Measurements from ENCODE around the gene FBLIM1. TPM values are rescaled to one million over a fixed set of nuclear protein-coding genes. Genes with fewer than 3 reads are reported as not detected.
A peak's percentile ranks its signal among the peaks of the same experiment; 100 is the strongest.

Gene FBLIM1
- total RNA-seq (28.8 TPM), polyA plus RNA-seq (107 TPM)

DNA sequence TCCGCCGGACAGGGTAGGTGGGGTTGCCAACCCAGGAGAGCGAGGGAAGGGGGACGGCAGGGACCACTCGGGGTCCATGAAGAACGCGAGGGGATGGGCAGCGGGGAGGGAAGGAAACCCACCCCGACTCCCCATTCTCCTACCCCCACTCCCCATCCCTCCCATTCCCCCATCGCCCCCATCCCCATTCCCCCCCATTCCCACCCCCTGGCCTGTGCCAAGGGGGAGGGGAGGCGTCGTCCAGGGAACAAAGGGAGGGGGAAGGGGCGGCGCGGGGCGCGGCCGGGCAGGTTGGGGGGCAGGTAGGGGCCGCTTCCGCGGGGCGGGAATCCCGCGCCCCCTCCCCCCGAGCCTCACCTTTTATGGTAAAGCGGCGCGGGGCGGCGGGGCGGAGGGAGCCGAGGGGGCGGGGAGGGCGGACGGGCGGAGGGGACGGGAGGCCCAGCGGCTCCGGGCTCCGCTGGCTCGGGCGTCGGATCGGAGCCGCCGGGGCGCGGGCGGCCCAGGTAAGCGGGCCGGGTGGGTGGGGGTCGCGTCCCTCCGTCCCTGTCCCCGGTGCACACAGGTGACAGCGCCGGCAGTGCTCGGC, at the start of gene FBLIM1:
Gene FBLIM1, plus strand, starts transcription at position 453 of the 589 bp plus-strand sequence. CDS start 6,189 bp downstream, outside the sequence.
- Histone ChIP-seq H3K27ac (ENCODE audit: low read depth) (peak within 1 kb of the TSS; percentile 64), H3K4me1 (ENCODE audit: insufficient read depth) (no peaks in the 10 kb centered on the region), H3K4me3 (ENCODE audit: low read depth, low read length) (peak within 1 kb of the TSS; percentile 85), H3K36me3 (ENCODE audit: insufficient read depth) (no peaks in the 10 kb centered on the region)
- WGBS = 1% methylated on average over 55 of the region's 58 CpGs
- DNase-seq (ENCODE audit: extremely low spot score) = no peak

GRCh38 chr1:15709226-15709625, 49.4 kb upstream of the FBLIM1 start:
- no peak for DNase-seq (ENCODE audit: extremely low spot score)
- 97% methylated on average over 4 of the region's 4 CpGs for WGBS
- Histone ChIP-seq H3K36me3 (ENCODE audit: insufficient read depth) (no peaks in the 10 kb centered on the region), H3K4me3 (ENCODE audit: low read depth, low read length) (no peak overlapping the region), H3K27ac (ENCODE audit: low read depth) (no peak overlapping the region), H3K4me1 (ENCODE audit: insufficient read depth) (no peaks in the 10 kb centered on the region)

DNA sequence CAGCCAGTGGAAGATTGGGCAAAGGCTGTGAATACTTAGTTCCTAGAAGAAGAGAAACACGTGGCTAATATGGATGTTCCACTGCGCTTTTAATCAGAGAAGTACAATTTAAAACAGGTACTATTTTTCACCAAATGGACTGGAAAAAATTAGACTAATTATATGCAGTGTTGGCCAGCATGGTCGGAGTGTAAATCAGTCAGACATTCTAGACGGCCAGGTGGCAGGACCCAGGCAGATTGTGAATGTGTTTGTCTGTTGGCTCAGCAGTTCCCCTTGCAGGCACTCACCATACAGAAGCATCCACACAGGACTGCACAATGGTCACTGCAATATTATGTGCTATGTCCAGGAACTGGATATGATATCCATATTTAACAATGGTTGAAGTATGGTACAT, 46.4 kb upstream of the FBLIM1 start:
- 81% methylated on average over 4 of the region's 4 CpGs for WGBS
- no peak overlapping the region for H3K4me3 ChIP-seq (ENCODE audit: low read depth, low read length)
- no peaks in the 10 kb centered on the region for H3K4me1 ChIP-seq (ENCODE audit: insufficient read depth)
- no peaks in the 10 kb centered on the region for H3K36me3 ChIP-seq (ENCODE audit: insufficient read depth)
- no peak overlapping the region for H3K27ac ChIP-seq (ENCODE audit: low read depth)
- DNase-seq (ENCODE audit: extremely low spot score) = no peak

- DNase-seq (ENCODE audit: extremely low spot score) = no peak
- H3K4me1 ChIP-seq (ENCODE audit: insufficient read depth) = no peaks in the 10 kb centered on the region
- H3K27ac ChIP-seq (ENCODE audit: low read depth) = peak overlapping the region; percentile 12
- H3K4me3 ChIP-seq (ENCODE audit: low read depth, low read length) = no peak overlapping the region
- no peaks in the 10 kb centered on the region for H3K36me3 ChIP-seq (ENCODE audit: insufficient read depth)
- 34% methylated on average over 4 of the region's 4 CpGs for WGBS
Observed at GRCh38 chr1:15714406-15715136, 44.0 kb upstream of the FBLIM1 start.

- Histone ChIP-seq H3K4me1 (ENCODE audit: insufficient read depth) (no peaks in the 10 kb centered on the region), H3K36me3 (ENCODE audit: insufficient read depth) (no peaks in the 10 kb centered on the region), H3K27ac (ENCODE audit: low read depth) (no peak overlapping the region), H3K4me3 (ENCODE audit: low read depth, low read length) (no peak overlapping the region)
- no peak for DNase-seq (ENCODE audit: extremely low spot score)
- 65% methylated on average over 11 of the region's 11 CpGs for WGBS
Observed at GRCh38 chr1:15717418-15718125, 41.0 kb upstream of the FBLIM1 start.

DNA sequence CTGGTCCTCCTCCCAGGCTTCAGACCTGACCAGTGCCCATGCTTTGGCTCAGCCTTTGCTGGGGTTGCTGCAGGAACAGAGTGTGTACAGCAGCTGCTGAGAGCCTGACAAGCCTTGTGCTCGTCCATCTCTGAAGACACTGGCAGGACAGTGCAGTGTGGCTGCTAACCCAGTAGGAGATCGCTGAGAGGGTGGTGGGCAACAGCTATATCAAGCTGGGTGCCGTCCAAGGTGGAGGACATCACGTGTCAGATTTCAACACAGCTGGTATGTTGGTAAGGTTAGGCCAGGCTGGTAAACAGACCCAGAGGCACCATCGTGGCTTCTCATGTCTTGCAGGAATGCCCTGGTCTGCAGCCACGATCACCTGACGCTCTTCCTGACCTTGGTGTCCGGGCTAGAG, 40.4 kb upstream of the FBLIM1 start:
- Histone ChIP-seq H3K4me3 (ENCODE audit: low read depth, low read length) (no peak overlapping the region), H3K4me1 (ENCODE audit: insufficient read depth) (no peaks in the 10 kb centered on the region), H3K36me3 (ENCODE audit: insufficient read depth) (no peaks in the 10 kb centered on the region), H3K27ac (ENCODE audit: low read depth) (no peak overlapping the region)
- WGBS = 86% methylated on average over 8 of the region's 8 CpGs
- no peak for DNase-seq (ENCODE audit: extremely low spot score)

DNA sequence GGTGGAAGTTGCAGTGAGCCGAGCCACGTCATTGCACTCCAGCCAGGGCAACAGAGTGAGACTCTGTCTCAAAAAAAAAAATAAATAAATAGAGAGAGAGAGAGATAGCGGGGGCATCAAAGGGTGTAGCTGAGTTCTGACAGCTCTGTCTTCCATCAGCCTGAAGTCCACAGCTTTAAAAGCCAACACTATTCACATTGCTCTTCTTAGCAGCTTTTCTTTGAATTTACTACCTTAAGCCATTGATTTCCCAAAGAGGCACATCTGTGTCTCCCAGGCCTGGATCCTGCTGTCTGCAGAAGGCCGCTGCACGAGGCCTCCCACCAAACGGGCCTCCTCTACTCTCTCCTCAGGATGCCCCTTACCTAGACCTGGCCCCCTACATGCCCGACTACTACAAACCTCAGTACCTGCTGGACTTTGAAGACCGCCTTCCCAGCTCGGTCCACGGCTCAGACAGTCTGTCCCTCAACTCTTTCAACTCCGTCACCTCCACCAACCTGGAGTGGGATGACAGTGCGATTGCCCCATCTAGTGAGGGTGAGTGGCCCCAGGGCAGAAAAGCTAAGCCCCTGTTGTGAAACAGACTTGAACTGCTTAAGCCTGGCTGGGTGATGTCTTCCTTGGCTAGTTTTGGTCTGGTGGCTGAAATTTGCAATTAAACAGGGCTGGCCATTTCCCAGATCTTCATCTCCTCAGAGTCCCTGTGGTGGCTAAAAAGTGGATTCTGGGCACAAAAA, 39.0 kb upstream of the FBLIM1 start:
- H3K4me1 ChIP-seq (ENCODE audit: insufficient read depth) = no peaks in the 10 kb centered on the region
- no peak overlapping the region for H3K27ac ChIP-seq (ENCODE audit: low read depth)

GRCh38 chr1:15720861-15721260, 37.7 kb upstream of the FBLIM1 start:
- no peaks in the 10 kb centered on the region for H3K4me1 ChIP-seq (ENCODE audit: insufficient read depth)

More for the DNA sequence above, 39.0 kb upstream of the FBLIM1 start:
- DNase-seq (ENCODE audit: extremely low spot score) = no peak
- H3K4me3 ChIP-seq (ENCODE audit: low read depth, low read length) = no peak overlapping the region
- no peaks in the 10 kb centered on the region for H3K36me3 ChIP-seq (ENCODE audit: insufficient read depth)
- WGBS = 87% methylated on average over 12 of the region's 12 CpGs

DNA sequence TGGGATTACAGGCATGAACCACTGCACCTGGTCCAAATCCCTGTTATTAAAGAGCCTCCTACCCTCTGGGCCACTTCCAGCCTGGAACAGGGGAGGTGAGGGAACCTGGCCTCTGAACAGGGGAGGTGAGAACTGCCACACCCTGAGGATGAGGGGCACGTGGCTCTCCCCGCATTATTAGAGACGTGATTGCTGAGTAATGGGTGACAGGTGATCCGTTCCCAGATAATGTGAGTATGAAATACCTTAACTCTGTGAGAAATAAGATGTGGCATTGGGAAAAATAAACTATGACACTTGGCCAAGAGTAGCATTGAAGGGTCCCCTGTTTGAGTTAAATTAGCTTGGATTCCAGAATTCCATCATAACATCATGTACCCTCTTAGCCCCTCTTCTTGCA, 36.2 kb upstream of the FBLIM1 start:
- Histone ChIP-seq H3K36me3 (ENCODE audit: insufficient read depth) (peaks cover 6% of the 10 kb centered on the region), H3K27ac (ENCODE audit: low read depth) (no peak overlapping the region), H3K4me3 (ENCODE audit: low read depth, low read length) (no peak overlapping the region), H3K4me1 (ENCODE audit: insufficient read depth) (no peaks in the 10 kb centered on the region)
- no peak for DNase-seq (ENCODE audit: extremely low spot score)
- 91% methylated on average over 4 of the region's 4 CpGs for WGBS

More at GRCh38 chr1:15720861-15721260, 37.7 kb upstream of the FBLIM1 start:
- no peak overlapping the region for H3K27ac ChIP-seq (ENCODE audit: low read depth)
- 95% methylated on average over 3 of the region's 3 CpGs for WGBS
- H3K4me3 ChIP-seq (ENCODE audit: low read depth, low read length) = no peak overlapping the region
- peaks cover 4% of the 10 kb centered on the region for H3K36me3 ChIP-seq (ENCODE audit: insufficient read depth)
- DNase-seq (ENCODE audit: extremely low spot score) = no peak

- H3K4me1 ChIP-seq (ENCODE audit: insufficient read depth) = no peaks in the 10 kb centered on the region
- H3K36me3 ChIP-seq (ENCODE audit: insufficient read depth) = peaks cover 8% of the 10 kb centered on the region
- no peak overlapping the region for H3K27ac ChIP-seq (ENCODE audit: low read depth)
- DNase-seq (ENCODE audit: extremely low spot score) = no peak
- no peak overlapping the region for H3K4me3 ChIP-seq (ENCODE audit: low read depth, low read length)
- WGBS = 80% methylated on average over 13 of the region's 13 CpGs
Observed at GRCh38 chr1:15722836-15723532, 35.6 kb upstream of the FBLIM1 start.

- H3K27ac ChIP-seq (ENCODE audit: low read depth) = no peak overlapping the region
- H3K36me3 ChIP-seq (ENCODE audit: insufficient read depth) = peaks cover 11% of the 10 kb centered on the region
- no peak for DNase-seq (ENCODE audit: extremely low spot score)
- no peaks in the 10 kb centered on the region for H3K4me1 ChIP-seq (ENCODE audit: insufficient read depth)
- H3K4me3 ChIP-seq (ENCODE audit: low read depth, low read length) = no peak overlapping the region
- 88% methylated on average over 20 of the region's 20 CpGs for WGBS
Observed at GRCh38 chr1:15723631-15724246, 34.9 kb upstream of the FBLIM1 start.

- no peak overlapping the region for H3K27ac ChIP-seq (ENCODE audit: low read depth)
- no peak for DNase-seq (ENCODE audit: extremely low spot score)
- WGBS = 79% methylated on average over 26 of the region's 26 CpGs
- peaks cover 11% of the 10 kb centered on the region for H3K36me3 ChIP-seq (ENCODE audit: insufficient read depth)
- H3K4me1 ChIP-seq (ENCODE audit: insufficient read depth) = no peaks in the 10 kb centered on the region
- no peak overlapping the region for H3K4me3 ChIP-seq (ENCODE audit: low read depth, low read length)
Observed at GRCh38 chr1:15724949-15725880, 33.4 kb upstream of the FBLIM1 start.

Measured in urinary bladder (tissue), 4 donors.